Adrenal gland (tissue), 12 donors: Measurements from ENCODE around the gene DLG2. TPM values are rescaled to one million over a fixed set of nuclear protein-coding genes. Genes with fewer than 3 reads are reported as not detected.
"Not testable (repeated sequence)": the region's sequence is repeated elsewhere in the genome, so short reads cannot be mapped to it uniquely, and the experiment has no call there.

Source experiments
- DNase-seq, 7 donors: peaks; one replicate each; pipeline ENCODE4 v3.0.0-alpha.2; 2019 to 2020
- H3K27ac ChIP-seq, 5 donors: fragments of 200-600 bp; sonication (generic) in 4 of 5; 1 replicate in 3 of 5; 2 replicates in 2 of 5; pipeline versions ENCODE4 v1.5.1 to v1.8.0; 2016 to 2020; ENCODE audit warnings: mild to moderate bottlenecking in 1 of 5
- H3K27me3 ChIP-seq: fragments of 200-600 bp; 2 replicates; pipeline ENCODE4 v1.8.0; 2021
- H3K36me3 ChIP-seq, 2 donors: fragments of 200-600 bp; replicated peaks in 1 of 2; 1 replicate in 1 of 2; 2 replicates in 1 of 2; pipeline versions ENCODE4 v1.5.1 to v1.8.0; 2018 to 2022
- H3K4me1 ChIP-seq, 2 donors: fragments of 200-600 bp; replicated peaks in 1 of 2; 1 replicate in 1 of 2; 2 replicates in 1 of 2; pipeline versions ENCODE4 v1.5.1 to v1.8.0; 2018 to 2021
- H3K4me3 ChIP-seq, 4 donors: fragments of 200-600 bp; sonication (generic) in 3 of 4; one replicate each; pipeline ENCODE4 v1.5.1; 2016 to 2018
- H3K9me3 ChIP-seq, 3 donors: fragments of 200-600 bp; sonication (generic) in 1 of 3; replicated peaks in 1 of 3; 1 replicate in 2 of 3; 2 replicates in 1 of 3; pipeline versions ENCODE4 v1.5.1 to v1.8.0; 2016 to 2021
- CTCF ChIP-seq, 6 experiments: fragments of 450-650 bp in 4 of 6; fragments of 200-600 bp in 2 of 6; sonication (generic) in 1 of 6; IDR thresholded peaks; 1 replicate in 5 of 6; 2 replicates in 1 of 6; pipeline versions ENCODE4 v1.5.1 to v1.8.0; 2016 to 2021; ENCODE audit warnings: antibody characterized with exemption in 6 of 6, mild to moderate bottlenecking in 2 of 6, moderate library complexity in 1 of 6
- POLR2A ChIP-seq, 2 donors: fragments of 450-650 bp; IDR thresholded peaks; one replicate each; pipeline ENCODE4 v1.6.1; 2017; ENCODE audit warnings: antibody characterized with exemption in 2 of 2, mild to moderate bottlenecking in 2 of 2, moderate library complexity in 1 of 2
- WGBS, 4 donors: extraction: QIAGEN DNeasy Blood & Tissue Kit in 2 of 4; methylation state at CpG; one replicate each; pipeline versions ENCODE4 v1.1.5 to v1.1.7; 2013 to 2017; 5-methylcytosine and 5-hydroxymethylcytosine counted together
- intact Hi-C, 2 donors: fragments of 100-400 bp; cut with DNase I; formaldehyde crosslinking; loops; one replicate each; pipeline versions ENCODE4 v1.14.1 to v1.15.0; 2022 to 2023
- polyA plus RNA-seq, 3 donors: library from polyadenylated mRNA; stranded (reverse); fragments of 200-250 nt in 2 of 3; fragments of 350-450 nt in 1 of 3; fragmentation: Illumina TruSeq in 1 of 3; extraction: RNeasy Lipid Tissue Mini Kit (QIAGEN cat#74804) in 1 of 3; gene quantifications; one replicate each; pipeline ENCODE4 v1.2.3, GENCODE V29; 2013 to 2014
- total RNA-seq, 9 donors: library from RNA; depleted of rRNA in 4 of 9; stranded (reverse); fragments of >200 nt in 4 of 9; fragments of 120-200 nt in 1 of 9; fragmentation: NEBNext Ultra II Directional in 1 of 9; extraction: Animal tissue kit (Norgen Biotek cat#: 25700) in 1 of 9; gene quantifications; one replicate each; pipeline versions ENCODE4 v1.1.0 to v1.2.4, GENCODE V29; 2013 to 2023
- donor health status: healthy with polysubstance abuse.
- donor health status: Bipolar disorder and iron deficiency.
- donor health status: DM: yes; HTN: yes; CAD: no.
- donor health status: DM: no; HTN: no; CAD: no.
- donor health status: DM: no; HTN: no; CAD: no.
- donor health status: DM: yes; HTN: yes; CAD: no.

Gene DLG2
- total and polyA plus RNA-seq, 12 donors = 8.3 to 101 (median 37.5) TPM

GRCh38 chr11:83601201-83601913, 2025.8 kb downstream of the DLG2 start:
- Histone ChIP-seq H3K4me3 (no peak overlapping the region), H3K27me3 (no peaks in the 10 kb centered on the region), H3K27ac (no peak overlapping the region), H3K9me3 (no peaks in the 10 kb centered on the region), H3K4me1 (no peaks in the 10 kb centered on the region), H3K36me3 (no peaks in the 10 kb centered on the region)
- WGBS, 4 donors = 87 to 95% (median 89%) methylated on average over 11 of the region's 11 CpGs
- intact Hi-C loops = no loop called here
- TF ChIP-seq POLR2A (IDR thresholded peaks at IDR 0.05) = no peak
- TF ChIP-seq CTCF (IDR thresholded peaks at IDR 0.05) = no peak
- no peak for DNase-seq

DNA sequence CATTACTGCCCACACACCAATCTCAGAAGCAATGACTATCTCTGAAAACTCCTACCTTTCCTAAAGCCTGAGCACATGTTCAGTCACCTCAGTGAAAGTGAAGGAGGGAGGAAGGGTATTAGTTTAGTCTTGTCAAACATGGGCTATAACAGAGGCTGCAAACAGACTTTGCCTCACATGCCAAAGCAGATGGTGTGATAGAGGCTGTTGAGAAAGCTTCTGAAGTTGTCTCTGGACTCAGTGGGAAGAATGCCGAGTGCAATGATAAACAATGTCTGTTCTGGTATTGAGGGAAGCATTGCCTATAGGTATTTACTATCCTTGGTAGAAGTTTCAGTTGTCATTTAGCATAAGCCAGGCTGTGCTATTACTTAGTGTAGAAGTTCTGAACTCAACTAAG, 2026.5 kb downstream of the DLG2 start:
- H3K27ac ChIP-seq = no peak overlapping the region
- no peaks in the 10 kb centered on the region for H3K9me3 ChIP-seq
- WGBS, 4 donors = 73 to 97% (median 89%) methylated on average over 1 of the region's 1 CpG
- H3K36me3 ChIP-seq = no peaks in the 10 kb centered on the region
- TF ChIP-seq POLR2A (IDR thresholded peaks at IDR 0.05) (no peak), CTCF (IDR thresholded peaks at IDR 0.05) (no peak)
- DNase-seq = no peak
- intact Hi-C loops = no loop called here
- H3K4me3 ChIP-seq = no peak overlapping the region
- no peaks in the 10 kb centered on the region for H3K4me1 ChIP-seq
- no peaks in the 10 kb centered on the region for H3K27me3 ChIP-seq

GRCh38 chr11:83599066-83599465, 2028.1 kb downstream of the DLG2 start:
- Histone ChIP-seq H3K27ac (no peak overlapping the region), H3K4me1 (no peaks in the 10 kb centered on the region), H3K36me3 (no peaks in the 10 kb centered on the region), H3K27me3 (no peaks in the 10 kb centered on the region), H3K9me3 (no peaks in the 10 kb centered on the region), H3K4me3 (no peak overlapping the region)
- TF ChIP-seq POLR2A (IDR thresholded peaks at IDR 0.05) = no peak
- no peak for TF ChIP-seq CTCF (IDR thresholded peaks at IDR 0.05)
- DNase-seq = no peak
- WGBS, 4 donors = 85 to 97% (median 92%) methylated on average over 3 of the region's 3 CpGs
- intact Hi-C loops = no loop called here

- H3K27me3 ChIP-seq, H3K27ac ChIP-seq, H3K36me3 ChIP-seq, H3K9me3 ChIP-seq, intact Hi-C loops, H3K4me1 ChIP-seq, DNase-seq, H3K4me3 ChIP-seq: not testable (repeated sequence)
- WGBS, 4 donors = 50 to 80% (median 69%) methylated on average over 12 to 14 of the region's 14 CpGs
Measured at GRCh38 chr11:83587797-83588196, 2039.3 kb downstream of the DLG2 start.

DNA sequence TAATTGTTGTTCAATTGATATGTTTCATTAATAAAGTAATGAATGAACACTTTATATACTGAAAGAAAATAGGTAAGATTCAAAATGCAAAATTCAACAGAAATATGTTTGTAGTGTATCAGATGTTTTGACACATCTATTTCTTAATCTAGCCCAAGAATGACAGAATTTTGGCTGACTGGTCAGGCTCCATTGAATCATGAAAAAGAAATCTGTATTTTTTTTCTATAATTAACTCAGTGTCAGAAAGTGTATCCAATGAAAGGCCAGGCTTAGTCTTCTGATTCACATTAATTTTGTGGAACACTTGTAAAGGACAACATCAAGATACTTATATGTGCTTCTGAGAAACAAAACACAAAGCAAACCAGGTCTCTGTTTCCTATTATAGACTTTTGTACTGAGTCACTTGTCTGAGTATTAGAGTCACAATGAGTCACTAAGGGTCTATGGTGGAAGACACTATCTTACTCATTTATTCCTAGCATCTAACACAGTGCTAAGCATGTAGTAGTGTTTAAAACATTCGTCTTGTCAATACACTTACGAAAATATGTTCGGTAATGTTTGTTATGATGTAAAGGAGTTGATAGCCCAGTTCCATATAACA, 2043.3 kb downstream of the DLG2 start:
- Histone ChIP-seq H3K9me3 (no peaks in the 10 kb centered on the region), H3K4me3 (no peak overlapping the region), H3K4me1 (peaks cover 0 to 3% of the 10 kb centered on the region in 2 donors), H3K27me3 (no peaks in the 10 kb centered on the region), H3K27ac (peak overlapping the region in 1 of 5 donors; percentile 39), H3K36me3 (no peaks in the 10 kb centered on the region)
- intact Hi-C loops = no loop called here
- DNase-seq = no peak
- no peak for TF ChIP-seq CTCF (IDR thresholded peaks at IDR 0.05)
- TF ChIP-seq POLR2A (IDR thresholded peaks at IDR 0.05) = no peak
- WGBS, 4 donors = 65 to 86% (median 73%) methylated on average over 3 of the region's 3 CpGs
